Mesendoderm (in vitro differentiated cells): ENCODE results near the gene NT5C2.
A peak's percentile ranks its signal among the peaks of the same experiment; 100 is the strongest.
"Not testable (repeated sequence)": the region's sequence is repeated elsewhere in the genome, so short reads cannot be mapped to it uniquely, and the experiment has no call there.

Experiments used
- DNase-seq: peaks from one replicate; pipeline ENCODE4 v3.0.0; 2013
- H2AK5ac ChIP-seq: 2 replicates; pipeline ENCODE4 v1.6.1; 2013; ENCODE audit warnings: low read length, inconsistent platforms
- H2BK120ac ChIP-seq: 2 replicates; pipeline ENCODE4 v1.6.1; 2013; ENCODE audit warnings: low read depth, mild to moderate bottlenecking, low read length, moderate library complexity, mixed read lengths
- H2BK15ac ChIP-seq: replicated peaks from 2 replicates; pipeline ENCODE4 v1.6.1; 2013; ENCODE audit warnings: low read depth, mild to moderate bottlenecking, moderate library complexity
- H2BK5ac ChIP-seq: 2 replicates; pipeline ENCODE4 v1.6.1; 2013; ENCODE audit warnings: low read length, inconsistent platforms
- H3K18ac ChIP-seq: 2 replicates; pipeline ENCODE4 v1.6.1; 2013; ENCODE audit warnings: mild to moderate bottlenecking, low read length, mixed read lengths
- H3K23ac ChIP-seq: one replicate; pipeline ENCODE4 v1.6.1; 2013; ENCODE audit warnings: low read length
- H3K27ac ChIP-seq: 2 replicates; pipeline ENCODE4 v1.5.1; 2013; ENCODE audit warnings: low read depth, mild to moderate bottlenecking, inconsistent platforms, low read length, moderate library complexity
- H3K27me3 ChIP-seq: 2 replicates; pipeline ENCODE4 v1.6.1; 2013; ENCODE audit warnings: low read length, control low read depth, mild to moderate bottlenecking, inconsistent platforms; ENCODE audit not compliant: insufficient read depth, poor library complexity
- H3K36me3 ChIP-seq: 2 replicates; pipeline ENCODE4 v1.6.1; 2013; ENCODE audit warnings: low read length, inconsistent platforms; ENCODE audit not compliant: control insufficient read depth, insufficient read depth
- H3K4ac ChIP-seq: one replicate; pipeline ENCODE4 v1.6.1; 2013; ENCODE audit warnings: low read depth, mild to moderate bottlenecking, low read length, moderate library complexity
- H3K4me1 ChIP-seq: 2 replicates; pipeline ENCODE4 v1.6.1; 2013; ENCODE audit warnings: low read depth, low read length, inconsistent platforms; ENCODE audit not compliant: control insufficient read depth
- H3K4me2 ChIP-seq: 2 replicates; pipeline ENCODE4 v1.6.1; 2013; ENCODE audit warnings: low read length
- H3K4me3 ChIP-seq: 2 replicates; pipeline ENCODE4 v1.5.1; 2013; ENCODE audit warnings: mild to moderate bottlenecking, low read length
- H3K56ac ChIP-seq: one replicate; pipeline ENCODE4 v1.6.1; 2013; ENCODE audit warnings: low read length
- H3K79me1 ChIP-seq: 2 replicates; pipeline ENCODE4 v1.6.1; 2013; ENCODE audit warnings: low read length, inconsistent platforms
- H3K79me2 ChIP-seq: 2 replicates; pipeline ENCODE4 v1.6.1; 2013; ENCODE audit warnings: mild to moderate bottlenecking, low read length; ENCODE audit not compliant: control insufficient read depth, insufficient read depth
- H3K9ac ChIP-seq: 2 replicates; pipeline ENCODE4 v1.6.1; 2013; ENCODE audit warnings: low read length, inconsistent platforms
- H4K5ac ChIP-seq: one replicate; pipeline ENCODE4 v1.6.1; 2013; ENCODE audit warnings: low read length
- H4K8ac ChIP-seq: one replicate; pipeline ENCODE4 v1.6.1; 2013; ENCODE audit warnings: low read depth, mild to moderate bottlenecking, control low read depth, low read length, moderate library complexity
- WGBS: extraction: QIAGEN DNeasy Blood & Tissue Kit; methylation state at CpG from one replicate; pipeline ENCODE4 v1.1.7; 2013; ENCODE audit warnings: low lambda C conversion rate, missing lambda C conversion rate; ENCODE audit not compliant: insufficient coverage; ENCODE audit errors: extremely low coverage; 5-methylcytosine and 5-hydroxymethylcytosine counted together

Gene NT5C2

DNA sequence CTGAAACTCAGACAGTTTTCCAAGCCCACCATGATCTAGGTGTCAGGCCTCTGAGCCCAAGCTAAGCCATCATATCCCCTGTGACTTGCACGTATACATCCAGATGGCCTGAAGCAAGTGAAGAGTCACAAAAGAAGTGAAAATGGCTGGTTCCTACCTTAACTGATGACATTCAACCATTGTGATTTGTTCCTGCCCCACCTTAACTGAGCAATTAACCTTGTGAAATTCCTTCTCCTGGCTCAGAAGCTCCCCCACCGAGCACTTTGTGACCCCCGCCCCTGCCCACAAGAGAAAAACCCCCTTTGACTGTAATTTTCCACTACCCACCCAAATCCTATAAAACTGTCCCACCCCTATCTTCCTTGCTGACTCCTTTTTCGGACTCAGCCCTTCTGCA, 12.3 kb upstream of the NT5C2 start:
- H3K79me2 ChIP-seq: not testable (repeated sequence)

GRCh38 chr10:103204353-103205255, 11.5 kb upstream of the NT5C2 start:
- H3K9ac ChIP-seq: peak overlapping the region; percentile 22
- H3K79me2 ChIP-seq: no peaks in the 10 kb centered on the region
- H3K4ac ChIP-seq: peak overlapping the region; percentile 85
- H2BK15ac ChIP-seq: peak overlapping the region; percentile 96
- peak overlapping the region; percentile 89 for H2BK120ac ChIP-seq
- no peak overlapping the region for H3K23ac ChIP-seq
- H3K4me2 ChIP-seq: no peak overlapping the region
- no peak overlapping the region for H2AK5ac ChIP-seq
- H3K18ac ChIP-seq: peak overlapping the region; percentile 92
- H3K27me3 ChIP-seq: no peaks in the 10 kb centered on the region
- H3K4me3 ChIP-seq: no peak overlapping the region
- H4K5ac ChIP-seq: no peak overlapping the region
- no CpG with 5 or more reads among the region's 8 CpGs for WGBS
- no peak overlapping the region for H4K8ac ChIP-seq
- peak overlapping the region; percentile 61 for H3K56ac ChIP-seq
- H3K4me1 ChIP-seq: peaks cover 9% of the 10 kb centered on the region
- no peaks in the 10 kb centered on the region for H3K79me1 ChIP-seq
- peak overlapping the region; percentile 74 for H3K27ac ChIP-seq
- DNase-seq: peak; percentile 99
- no peaks in the 10 kb centered on the region for H3K36me3 ChIP-seq
- peak overlapping the region; percentile 80 for H2BK5ac ChIP-seq

More for the DNA sequence above, 12.3 kb upstream of the NT5C2 start:
- Histone ChIP-seq H3K18ac (peak overlapping the region; percentile 92), H2BK120ac (peak overlapping the region; percentile 93), H3K27ac (peak overlapping the region; percentile 74), H2BK15ac (peak overlapping the region; percentile 96), H2BK5ac (peak overlapping the region; percentile 86), H3K4ac (peak overlapping the region; percentile 85), H2AK5ac (peak overlapping the region; percentile 99), H3K4me2 (peak overlapping the region; percentile 1), H3K56ac (peak overlapping the region; percentile 96), H3K9ac (peak overlapping the region; percentile 22)
- H4K5ac ChIP-seq, H3K23ac ChIP-seq, H3K4me1 ChIP-seq, H3K79me1 ChIP-seq, H4K8ac ChIP-seq, H3K27me3 ChIP-seq, H3K36me3 ChIP-seq, H3K4me3 ChIP-seq: not testable (repeated sequence)
- peak; percentile 70 for DNase-seq
- WGBS: no CpG with 5 or more reads among the region's 4 CpGs

DNA sequence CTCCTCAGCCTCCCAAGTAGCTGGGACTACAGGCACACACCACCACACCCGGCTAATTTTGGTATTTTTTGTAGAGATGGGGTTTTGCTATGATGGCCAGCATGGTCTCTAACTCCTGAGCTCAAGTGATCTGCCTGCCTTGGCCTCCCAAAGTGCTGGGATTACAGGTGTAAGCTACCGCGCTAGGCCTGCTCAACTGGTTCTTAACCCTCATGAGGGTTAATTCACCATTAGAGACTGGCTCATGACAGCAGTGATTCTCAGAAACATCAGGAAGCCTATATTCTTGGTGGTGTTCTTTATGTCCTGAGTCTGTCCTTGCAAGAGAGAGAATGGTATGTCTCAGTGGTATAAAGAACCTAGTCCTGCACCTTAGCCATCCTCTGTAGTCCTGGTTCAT, 10.4 kb upstream of the NT5C2 start:
- Histone ChIP-seq H2BK120ac (peak overlapping the region; percentile 1), H3K4me3 (no peak overlapping the region), H2BK5ac (no peak overlapping the region), H3K4me1 (peaks cover 9% of the 10 kb centered on the region), H3K4me2 (no peak overlapping the region), H3K79me1 (no peaks in the 10 kb centered on the region), H4K8ac (no peak overlapping the region), H3K36me3 (no peaks in the 10 kb centered on the region), H3K9ac (no peak overlapping the region), H3K27ac (no peak overlapping the region), H4K5ac (no peak overlapping the region), H3K27me3 (no peaks in the 10 kb centered on the region), H3K56ac (peak overlapping the region; percentile 37), H3K18ac (peak overlapping the region; percentile 62), H3K23ac (no peak overlapping the region), H2BK15ac (no peak overlapping the region), H3K79me2 (no peaks in the 10 kb centered on the region), H2AK5ac (peak overlapping the region; percentile 84), H3K4ac (peak overlapping the region; percentile 75)
- no CpG with 5 or more reads among the region's 3 CpGs for whole genome bisulfite sequencing
- DNase-seq: no peak

DNA sequence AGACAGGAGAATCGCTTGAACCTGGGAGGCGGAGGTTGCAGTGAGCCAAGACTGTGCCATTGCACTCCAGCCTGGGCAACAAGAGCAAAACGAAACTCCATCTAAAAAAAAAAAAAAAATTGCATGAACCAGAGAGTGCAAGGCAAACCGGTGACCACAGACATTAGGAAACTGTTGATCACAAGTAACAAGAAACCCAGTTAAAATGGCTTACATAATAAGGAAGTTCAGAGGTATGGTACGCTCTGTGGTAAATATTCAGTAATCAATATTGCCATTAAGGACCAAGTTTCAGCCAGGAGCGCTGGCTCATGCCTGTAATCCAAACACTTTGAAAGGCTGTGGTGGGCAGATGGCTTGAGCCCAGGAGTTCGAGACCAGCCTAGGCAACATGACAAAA, 9.2 kb upstream of the NT5C2 start:
- Histone ChIP-seq H3K4ac (no peak overlapping the region), H3K4me1 (peaks cover 6% of the 10 kb centered on the region), H3K27me3 (no peaks in the 10 kb centered on the region), H3K36me3 (no peaks in the 10 kb centered on the region), H3K4me2 (no peak overlapping the region), H4K8ac (no peak overlapping the region), H3K4me3 (no peak overlapping the region), H2AK5ac (no peak overlapping the region), H2BK15ac (no peak overlapping the region), H4K5ac (no peak overlapping the region), H3K79me2 (no peaks in the 10 kb centered on the region), H3K9ac (no peak overlapping the region), H2BK120ac (no peak overlapping the region), H3K79me1 (no peaks in the 10 kb centered on the region), H3K23ac (no peak overlapping the region), H3K56ac (peak overlapping the region; percentile 51), H3K27ac (no peak overlapping the region), H2BK5ac (no peak overlapping the region), H3K18ac (no peak overlapping the region)
- DNase-seq: no peak
- WGBS: no CpG with 5 or more reads among the region's 7 CpGs

GRCh38 chr10:103199488-103199887, 6.4 kb upstream of the NT5C2 start:
- Histone ChIP-seq H3K9ac (no peak overlapping the region), H2BK5ac (no peak overlapping the region), H3K4me1 (peaks cover 3% of the 10 kb centered on the region), H3K18ac (no peak overlapping the region), H2BK15ac (no peak overlapping the region), H3K4me2 (no peak overlapping the region), H3K79me2 (no peaks in the 10 kb centered on the region), H3K79me1 (no peaks in the 10 kb centered on the region), H4K5ac (no peak overlapping the region), H3K27me3 (no peaks in the 10 kb centered on the region), H3K23ac (no peak overlapping the region), H2AK5ac (no peak overlapping the region), H3K36me3 (no peaks in the 10 kb centered on the region), H2BK120ac (no peak overlapping the region), H3K4ac (no peak overlapping the region), H3K4me3 (no peak overlapping the region), H3K27ac (no peak overlapping the region), H4K8ac (no peak overlapping the region), H3K56ac (no peak overlapping the region)
- no CpG with 5 or more reads among the region's 1 CpG for WGBS
- DNase-seq: no peak
